Neuronal stem cell (in vitro differentiated cells): ENCODE results near the gene CLDND1.
"Not testable (repeated sequence)": the region's sequence is repeated elsewhere in the genome, so short reads cannot be mapped to it uniquely, and the experiment has no call there.

ENCODE experiments used
- DNase-seq: peaks from one replicate; pipeline ENCODE4 v3.0.0-alpha.2; 2013; ENCODE audit warnings: low spot score
- H2AFZ ChIP-seq: one replicate; pipeline ENCODE4 v1.6.1; 2013; ENCODE audit warnings: mild to moderate bottlenecking, low read length, inconsistent platforms
- H2AK5ac ChIP-seq: 2 replicates; pipeline ENCODE4 v1.6.1; 2013; ENCODE audit warnings: low read depth, mild to moderate bottlenecking, inconsistent platforms, low read length, moderate library complexity, mixed read lengths
- H2BK120ac ChIP-seq: 2 replicates; pipeline ENCODE4 v1.6.1; 2013; ENCODE audit warnings: low read depth, mild to moderate bottlenecking, inconsistent platforms, low read length, moderate library complexity, mixed read lengths
- H2BK12ac ChIP-seq: one replicate; pipeline ENCODE4 v1.6.1; 2013; ENCODE audit warnings: low read length, inconsistent platforms
- H2BK15ac ChIP-seq: 2 replicates; pipeline ENCODE4 v1.6.1; 2013; ENCODE audit warnings: mild to moderate bottlenecking, low read length, inconsistent platforms, mixed read lengths
- H2BK5ac ChIP-seq: one replicate; pipeline ENCODE4 v1.6.1; 2013; ENCODE audit warnings: inconsistent platforms, mild to moderate bottlenecking, low read length, moderate library complexity
- H3K14ac ChIP-seq: one replicate; pipeline ENCODE4 v1.6.1; 2013; ENCODE audit warnings: low read length, inconsistent platforms
- H3K18ac ChIP-seq: 2 replicates; pipeline ENCODE4 v1.6.1; 2013; ENCODE audit warnings: low read length, inconsistent platforms
- H3K23ac ChIP-seq: 2 replicates; pipeline ENCODE4 v1.6.1; 2013; ENCODE audit warnings: low read depth, mild to moderate bottlenecking, mixed read lengths, low read length, inconsistent platforms; ENCODE audit not compliant: poor library complexity
- H3K27ac ChIP-seq: replicated peaks from 3 replicates; pipeline ENCODE4 v1.5.1; 2013; ENCODE audit warnings: low read length, inconsistent platforms
- H3K27me3 ChIP-seq, 3 experiments: 2 replicates each; pipeline ENCODE4 v1.6.1; 2013; ENCODE audit warnings: low read length in 3 of 3, mild to moderate bottlenecking in 2 of 3, inconsistent platforms in 1 of 3, low read depth in 1 of 3, mixed read lengths in 1 of 3, moderate library complexity in 1 of 3; ENCODE audit not compliant: control insufficient read depth in 3 of 3, insufficient read depth in 3 of 3
- H3K36me3 ChIP-seq, 2 donors: replicated peaks in 1 of 2; 2 replicates each; pipeline ENCODE4 v1.6.1; 2013; ENCODE audit warnings: low read length in 2 of 2; ENCODE audit not compliant: control insufficient read depth in 2 of 2, insufficient read depth in 2 of 2
- H3K4ac ChIP-seq: 2 replicates; pipeline ENCODE4 v1.6.1; 2013; ENCODE audit warnings: inconsistent platforms, mild to moderate bottlenecking, low read length, moderate library complexity
- H3K4me1 ChIP-seq, 2 donors: 1 replicate in 1 of 2; 2 replicates in 1 of 2; pipeline ENCODE4 v1.6.1; 2013; ENCODE audit warnings: low read length in 2 of 2, low read depth in 1 of 2; ENCODE audit not compliant: control insufficient read depth in 2 of 2, insufficient read depth in 1 of 2
- H3K4me2 ChIP-seq: one replicate; pipeline ENCODE4 v1.6.1; 2013; ENCODE audit warnings: mild to moderate bottlenecking, low read length, inconsistent platforms; ENCODE audit not compliant: insufficient read depth, poor library complexity, severe bottlenecking
- H3K4me3 ChIP-seq, 2 donors: 2 replicates each; pipeline ENCODE4 v1.5.1; 2013; ENCODE audit warnings: low read length in 2 of 2, mild to moderate bottlenecking in 2 of 2, inconsistent platforms in 1 of 2, moderate library complexity in 1 of 2
- H3K79me1 ChIP-seq: one replicate; pipeline ENCODE4 v1.6.1; 2013; ENCODE audit warnings: low read depth, mild to moderate bottlenecking, inconsistent platforms, low read length, moderate library complexity
- H3K9ac ChIP-seq: one replicate; pipeline ENCODE4 v1.6.1; 2013; ENCODE audit warnings: mild to moderate bottlenecking, low read depth, low read length, inconsistent platforms; ENCODE audit not compliant: poor library complexity
- H3K9me3 ChIP-seq, 2 donors: replicated peaks in 1 of 2; 2 replicates each; pipeline versions ENCODE3 to v1.6.1; 2013; ENCODE audit warnings: low read length in 2 of 2, mild to moderate bottlenecking in 2 of 2, inconsistent platforms in 1 of 2, low read depth in 1 of 2, mixed read lengths in 1 of 2, moderate library complexity in 1 of 2; ENCODE audit not compliant: control insufficient read depth in 2 of 2, insufficient read depth in 1 of 2
- H4K8ac ChIP-seq: one replicate; pipeline ENCODE4 v1.6.1; 2013; ENCODE audit warnings: low read depth, mild to moderate bottlenecking, inconsistent platforms, low read length, moderate library complexity
- H4K91ac ChIP-seq: one replicate; pipeline ENCODE4 v1.6.1; 2013; ENCODE audit warnings: low read length, low read depth, mild to moderate bottlenecking, inconsistent platforms; ENCODE audit not compliant: poor library complexity
- WGBS, 2 donors: extraction: QIAGEN DNeasy Blood & Tissue Kit; methylation state at CpG; one replicate each; pipeline ENCODE4 v1.1.7; 2013; ENCODE audit warnings: missing lambda C conversion rate in 2 of 2, mixed read lengths in 1 of 2; ENCODE audit not compliant: insufficient read length in 2 of 2, insufficient replicate concordance in 1 of 2; ENCODE audit errors: extremely low coverage in 2 of 2; 5-methylcytosine and 5-hydroxymethylcytosine counted together

The CLDND1 gene

GRCh38 chr3:98560911-98561310 is 38.2 kb upstream of the CLDND1 start:
- H2BK15ac ChIP-seq: no peak overlapping the region
- H3K79me1 ChIP-seq: no peaks in the 10 kb centered on the region
- H3K4ac ChIP-seq: no peak overlapping the region
- no peak overlapping the region for H4K91ac ChIP-seq
- H3K4me1 ChIP-seq: no peaks in the 10 kb centered on the region
- H2BK12ac ChIP-seq: no peak overlapping the region
- H3K9ac ChIP-seq: no peak overlapping the region
- no peaks in the 10 kb centered on the region for H3K36me3 ChIP-seq
- H3K27me3 ChIP-seq: peaks cover 0 to 8% (median 0%) of the 10 kb centered on the region in 3 experiments
- H2AK5ac ChIP-seq: no peak overlapping the region
- H3K9me3 ChIP-seq: no peaks in the 10 kb centered on the region
- no peak overlapping the region for H2BK5ac ChIP-seq
- H2AFZ ChIP-seq: no peak overlapping the region
- no peak overlapping the region for H3K4me3 ChIP-seq
- no peak for DNase-seq
- no peak overlapping the region for H3K27ac ChIP-seq
- no CpG with 5 or more reads among the region's 2 CpGs for WGBS, 2 donors
- no peak overlapping the region for H3K14ac ChIP-seq
- H4K8ac ChIP-seq: no peak overlapping the region
- H3K4me2 ChIP-seq: no peak overlapping the region
- no peak overlapping the region for H3K18ac ChIP-seq
- no peak overlapping the region for H3K23ac ChIP-seq
- no peak overlapping the region for H2BK120ac ChIP-seq

DNA sequence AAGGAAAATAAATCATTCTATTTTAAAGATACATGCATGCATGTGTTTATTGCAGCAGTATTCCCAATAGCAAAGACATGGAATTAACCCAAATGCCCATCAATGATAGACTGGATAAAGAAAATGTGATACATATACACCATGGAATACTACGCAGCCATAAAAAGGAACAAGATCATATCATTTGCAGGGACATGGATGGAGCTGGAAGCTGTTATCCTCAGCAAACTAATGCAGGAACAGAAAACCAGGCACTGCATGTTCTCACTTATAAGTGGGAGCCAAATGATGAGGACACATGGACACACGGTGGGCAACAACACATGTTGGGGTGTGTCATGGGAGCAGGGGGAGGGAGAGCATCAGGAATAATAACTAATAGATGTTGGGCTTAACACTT is 37.1 kb upstream of the CLDND1 start:
- not testable (repeated sequence) for H2AFZ ChIP-seq, H3K27me3 ChIP-seq
- WGBS, 2 donors: no CpG with 5 or more reads among the region's 2 CpGs

DNA sequence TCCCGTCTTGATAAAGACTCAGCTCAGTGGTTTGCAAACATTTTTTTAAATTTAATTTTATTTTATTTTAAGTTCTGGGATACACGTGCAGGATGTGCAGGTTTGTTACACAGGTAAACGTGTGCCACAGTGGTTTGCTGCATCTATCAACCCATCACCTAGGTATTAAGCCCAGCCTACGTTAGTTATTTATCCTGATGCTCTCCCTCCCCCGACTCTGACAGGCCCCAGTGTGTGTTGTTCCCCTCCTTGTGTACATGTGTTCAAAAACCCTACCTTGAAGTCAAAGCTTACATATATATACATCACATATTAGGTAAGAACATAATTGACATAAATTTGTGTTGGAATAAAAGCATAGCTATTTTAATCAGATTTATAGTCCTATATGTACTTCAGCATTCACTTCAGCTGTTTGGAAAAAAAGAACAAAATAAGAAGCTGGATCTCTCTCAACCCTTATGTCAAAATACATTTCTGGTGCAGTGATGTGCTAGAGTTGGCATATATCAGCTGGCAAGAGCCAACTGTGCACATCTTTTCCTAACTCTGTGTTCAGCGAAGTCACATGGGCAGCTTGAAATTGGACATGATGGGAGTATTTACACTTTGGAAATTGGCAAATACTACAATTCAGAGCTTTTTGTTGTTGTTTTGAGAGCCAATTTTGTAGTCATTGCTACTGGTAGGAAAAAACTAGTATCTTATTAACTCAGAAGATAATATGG is 35.6 kb upstream of the CLDND1 start:
- no peak for DNase-seq
- Histone ChIP-seq H3K4ac (no peak overlapping the region), H2AFZ (no peak overlapping the region), H3K9me3 (no peaks in the 10 kb centered on the region), H3K9ac (no peak overlapping the region), H2BK120ac (no peak overlapping the region), H3K14ac (no peak overlapping the region), H3K18ac (no peak overlapping the region), H4K91ac (no peak overlapping the region), H3K79me1 (no peaks in the 10 kb centered on the region), H3K4me1 (no peaks in the 10 kb centered on the region), H2AK5ac (no peak overlapping the region), H3K36me3 (no peaks in the 10 kb centered on the region), H4K8ac (no peak overlapping the region), H3K4me3 (no peak overlapping the region), H2BK5ac (no peak overlapping the region), H3K27ac (no peak overlapping the region), H3K23ac (no peak overlapping the region), H2BK12ac (no peak overlapping the region), H3K27me3 (peaks cover 0 to 8% (median 0%) of the 10 kb centered on the region in 3 experiments), H3K4me2 (no peak overlapping the region), H2BK15ac (no peak overlapping the region)
- WGBS, 2 donors: no CpG with 5 or more reads among the region's 6 CpGs

More for the DNA sequence above, 37.1 kb upstream of the CLDND1 start:
- not testable (repeated sequence) for H2AK5ac ChIP-seq, H2BK15ac ChIP-seq, H3K18ac ChIP-seq, H4K91ac ChIP-seq, H3K4me1 ChIP-seq, H2BK5ac ChIP-seq, H4K8ac ChIP-seq, H3K4me2 ChIP-seq, H3K4ac ChIP-seq, H3K9me3 ChIP-seq, H3K27ac ChIP-seq, H3K4me3 ChIP-seq, H3K36me3 ChIP-seq, H3K23ac ChIP-seq, H3K9ac ChIP-seq, H2BK12ac ChIP-seq, H2BK120ac ChIP-seq, H3K14ac ChIP-seq, H3K79me1 ChIP-seq, DNase-seq

- no peaks in the 10 kb centered on the region for H3K9me3 ChIP-seq
- no peak overlapping the region for H2AFZ ChIP-seq
- H2AK5ac ChIP-seq: no peak overlapping the region
- H3K27me3 ChIP-seq: peaks cover 0 to 8% (median 0%) of the 10 kb centered on the region in 3 experiments
- H2BK12ac ChIP-seq: no peak overlapping the region
- H3K27ac ChIP-seq: no peak overlapping the region
- WGBS, 2 donors: 100% methylated on average over 1 of the region's 4 CpGs; no CpG with 5 or more reads in 1 of the 2 donors
- H2BK120ac ChIP-seq: no peak overlapping the region
- no peak overlapping the region for H3K4ac ChIP-seq
- H3K4me1 ChIP-seq: no peaks in the 10 kb centered on the region
- H2BK5ac ChIP-seq: no peak overlapping the region
- no peak overlapping the region for H3K4me3 ChIP-seq
- H3K23ac ChIP-seq: no peak overlapping the region
- H3K14ac ChIP-seq: no peak overlapping the region
- DNase-seq: no peak
- H4K91ac ChIP-seq: no peak overlapping the region
- no peak overlapping the region for H4K8ac ChIP-seq
- H2BK15ac ChIP-seq: no peak overlapping the region
- no peak overlapping the region for H3K18ac ChIP-seq
- no peaks in the 10 kb centered on the region for H3K36me3 ChIP-seq
- H3K4me2 ChIP-seq: no peak overlapping the region
- no peak overlapping the region for H3K9ac ChIP-seq
- H3K79me1 ChIP-seq: no peaks in the 10 kb centered on the region
These were observed 34.8 kb upstream of the CLDND1 start for GRCh38 chr3:98557324-98558010.
